HFFc6 (cell line): ENCODE data around the gene TMEM150C. TPM values are rescaled to one million over a fixed set of nuclear protein-coding genes. Genes with fewer than 3 reads are reported as not detected.
"Not testable (repeated sequence)": the region's sequence is repeated elsewhere in the genome, so short reads cannot be mapped to it uniquely, and the experiment has no call there.

ENCODE experiments used
- DNase-seq: peaks from one replicate; pipeline ENCODE4 v3.0.0-alpha.2; 2018
- H3K27ac Mint-ChIP-seq: 2 replicates; pipeline ENCODE4 v1.8.0; 2020; ENCODE audit warnings: mild to moderate bottlenecking, mixed read lengths
- H3K27me3 Mint-ChIP-seq: 2 replicates; pipeline ENCODE4 v1.8.0; 2021; ENCODE audit warnings: mild to moderate bottlenecking, moderate library complexity, mixed read lengths; ENCODE audit not compliant: insufficient read depth
- H3K36me3 Mint-ChIP-seq: 2 replicates; pipeline ENCODE4 v1.8.0; 2021; ENCODE audit warnings: low read depth, mixed read lengths
- H3K4me1 Mint-ChIP-seq: 2 replicates; pipeline ENCODE4 v1.8.0; 2020; ENCODE audit warnings: low read depth, mixed read lengths
- H3K4me3 Mint-ChIP-seq: 2 replicates; pipeline ENCODE4 v1.8.0; 2020; ENCODE audit warnings: mild to moderate bottlenecking, moderate library complexity, mixed read lengths
- H3K9me3 Mint-ChIP-seq: 2 replicates; pipeline ENCODE4 v1.8.0; 2020; ENCODE audit warnings: mild to moderate bottlenecking, mixed read lengths
- total RNA-seq, 6 experiments: library from RNA; stranded (reverse); fragmentation: NEBNext Ultra II Directional; extraction: Animal tissue kit (Norgen Biotek cat#: 25700); gene quantifications; 2 replicates in 1 of 6; 3 replicates in 5 of 6; pipeline ENCODE4 v1.2.3, GENCODE V29; 2021
- TF ChIP-seq, protein P1 (sequence below): fragments of 200-600 bp; sonication (generic); IDR thresholded peaks from 2 replicates; pipeline ENCODE4 v1.5.0; 2021; ENCODE audit warnings: antibody characterized with exemption, mild to moderate bottlenecking

The TMEM150C gene
- total RNA-seq, 6 experiments from 2014 or later: not detected

DNA sequence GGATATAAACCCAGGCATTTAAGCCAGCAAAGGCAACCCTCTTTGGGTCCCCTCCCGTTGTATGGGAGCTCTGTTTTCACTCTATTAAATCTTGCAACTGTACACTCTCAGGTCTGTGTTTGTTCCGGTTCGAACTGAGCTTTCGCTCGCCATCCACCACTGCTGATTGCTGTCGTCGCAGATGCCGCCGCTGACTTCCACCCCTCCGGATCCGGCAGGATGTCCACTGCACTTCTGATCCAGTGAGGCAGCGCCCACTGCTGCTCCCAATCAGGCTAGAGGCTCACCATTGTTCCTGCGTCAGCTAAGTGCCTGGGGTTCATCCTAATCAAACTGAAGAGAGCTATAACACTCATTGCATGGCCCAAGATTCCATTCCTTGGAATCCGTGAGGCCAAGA lies 82.2 kb downstream of the TMEM150C start:
- no peak overlapping the region for H3K4me3 Mint-ChIP-seq
- TF ChIP-seq, protein P1, sequence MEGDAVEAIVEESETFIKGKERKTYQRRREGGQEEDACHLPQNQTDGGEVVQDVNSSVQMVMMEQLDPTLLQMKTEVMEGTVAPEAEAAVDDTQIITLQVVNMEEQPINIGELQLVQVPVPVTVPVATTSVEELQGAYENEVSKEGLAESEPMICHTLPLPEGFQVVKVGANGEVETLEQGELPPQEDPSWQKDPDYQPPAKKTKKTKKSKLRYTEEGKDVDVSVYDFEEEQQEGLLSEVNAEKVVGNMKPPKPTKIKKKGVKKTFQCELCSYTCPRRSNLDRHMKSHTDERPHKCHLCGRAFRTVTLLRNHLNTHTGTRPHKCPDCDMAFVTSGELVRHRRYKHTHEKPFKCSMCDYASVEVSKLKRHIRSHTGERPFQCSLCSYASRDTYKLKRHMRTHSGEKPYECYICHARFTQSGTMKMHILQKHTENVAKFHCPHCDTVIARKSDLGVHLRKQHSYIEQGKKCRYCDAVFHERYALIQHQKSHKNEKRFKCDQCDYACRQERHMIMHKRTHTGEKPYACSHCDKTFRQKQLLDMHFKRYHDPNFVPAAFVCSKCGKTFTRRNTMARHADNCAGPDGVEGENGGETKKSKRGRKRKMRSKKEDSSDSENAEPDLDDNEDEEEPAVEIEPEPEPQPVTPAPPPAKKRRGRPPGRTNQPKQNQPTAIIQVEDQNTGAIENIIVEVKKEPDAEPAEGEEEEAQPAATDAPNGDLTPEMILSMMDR: no peak
- no peaks in the 10 kb centered on the region for H3K9me3 Mint-ChIP-seq
- H3K36me3 Mint-ChIP-seq: no peaks in the 10 kb centered on the region
- DNase-seq: no peak
- no peaks in the 10 kb centered on the region for H3K4me1 Mint-ChIP-seq
- no peak overlapping the region for H3K27ac Mint-ChIP-seq
- peaks cover 16% of the 10 kb centered on the region for H3K27me3 Mint-ChIP-seq

DNA sequence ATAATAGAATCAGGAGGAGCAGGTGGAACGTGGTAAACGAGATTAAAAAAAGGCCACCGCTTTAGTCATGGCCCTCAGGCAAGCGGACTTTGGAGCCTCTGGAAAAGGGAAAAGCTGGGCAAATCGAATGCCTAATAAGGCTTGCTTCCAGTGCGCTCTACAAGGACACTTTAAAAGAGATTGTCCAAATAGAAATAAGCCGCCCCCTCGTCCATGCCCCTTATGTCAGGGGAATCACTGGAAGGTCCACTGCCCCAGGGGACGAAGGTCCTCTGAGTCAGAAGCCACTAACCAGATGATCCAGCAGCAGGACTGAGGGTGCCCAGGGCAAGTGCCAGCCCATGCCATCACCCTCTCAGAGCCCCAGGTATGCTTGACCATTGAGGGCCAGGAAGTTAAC lies 84.3 kb downstream of the TMEM150C start:
- H3K9me3 Mint-ChIP-seq, DNase-seq, H3K27ac Mint-ChIP-seq, H3K36me3 Mint-ChIP-seq, H3K4me3 Mint-ChIP-seq, H3K4me1 Mint-ChIP-seq: not testable (repeated sequence)
- H3K27me3 Mint-ChIP-seq: peaks cover 16% of the 10 kb centered on the region

- DNase-seq, H3K9me3 Mint-ChIP-seq, H3K4me1 Mint-ChIP-seq, H3K27ac Mint-ChIP-seq, H3K36me3 Mint-ChIP-seq, H3K4me3 Mint-ChIP-seq: not testable (repeated sequence)
- peaks cover 12% of the 10 kb centered on the region; the same call in 1 of the 2 replicates for H3K27me3 Mint-ChIP-seq
These were observed 85.9 kb downstream of the TMEM150C start for GRCh38 chr4:82475931-82476330.

DNA sequence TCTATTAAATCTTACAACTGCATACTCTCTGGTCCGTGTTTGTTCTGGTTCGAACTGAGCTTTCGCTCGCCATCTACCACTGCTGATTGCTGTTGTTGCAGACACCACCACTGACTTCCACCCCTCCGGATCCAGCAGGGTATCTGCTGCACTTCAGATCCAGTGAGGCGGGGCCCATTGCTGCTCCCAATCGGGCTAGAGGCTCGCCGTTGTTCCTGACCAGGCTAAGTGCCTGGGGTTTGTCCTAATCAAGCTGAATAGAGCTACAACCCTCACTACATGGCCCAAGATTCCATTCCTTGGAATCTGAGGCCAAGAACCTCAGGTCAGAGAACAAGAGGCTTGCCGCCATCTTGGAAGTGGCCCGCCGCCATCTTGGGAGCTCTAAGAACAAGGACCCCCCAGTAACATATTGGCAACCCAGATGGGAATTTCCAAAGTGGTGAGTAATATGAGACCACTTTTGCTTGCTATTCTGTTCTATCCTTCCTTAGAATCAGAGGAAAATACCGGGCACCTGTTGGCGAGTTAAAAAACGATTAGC lies 88.1 kb downstream of the TMEM150C start:
- TF ChIP-seq, protein P1: no peak
- Mint-ChIP-seq H3K27ac (no peak overlapping the region), H3K27me3 (peaks cover 8% of the 10 kb centered on the region; the same call in 1 of the 2 replicates), H3K4me1 (peaks cover 14% of the 10 kb centered on the region), H3K4me3 (no peak overlapping the region), H3K36me3 (no peaks in the 10 kb centered on the region; the same call in 1 of the 2 replicates), H3K9me3 (no peaks in the 10 kb centered on the region)
- DNase-seq: no peak

DNA sequence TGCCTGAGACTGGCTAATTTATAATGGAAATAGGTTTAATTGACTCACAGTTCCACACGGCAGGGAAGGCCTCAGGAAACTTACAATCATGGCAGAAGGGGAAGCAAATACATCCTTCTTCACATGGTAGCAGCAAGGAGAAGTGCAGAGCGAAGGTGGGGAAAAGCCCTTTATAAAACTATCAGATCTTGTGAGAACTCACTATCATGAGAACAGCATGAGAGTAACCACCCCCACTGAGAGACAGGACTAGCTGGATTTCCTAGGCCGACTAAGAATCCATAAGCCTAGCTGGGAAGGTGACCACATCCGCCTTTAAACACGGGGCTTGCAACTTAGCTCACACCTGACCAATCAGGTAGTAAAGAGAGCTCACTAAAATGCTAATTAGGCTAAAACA lies 88.7 kb downstream of the TMEM150C start:
- not testable (repeated sequence) for H3K9me3 Mint-ChIP-seq, H3K27ac Mint-ChIP-seq, DNase-seq, H3K27me3 Mint-ChIP-seq, H3K36me3 Mint-ChIP-seq, H3K4me3 Mint-ChIP-seq
- peaks cover 14% of the 10 kb centered on the region for H3K4me1 Mint-ChIP-seq

GRCh38 chr4:82469791-82470345 lies 91.9 kb downstream of the TMEM150C start:
- peak; percentile 71 for DNase-seq
- TF ChIP-seq, protein P1: no peak; the same call in 1 of the 2 replicates
- no peaks in the 10 kb centered on the region for H3K27me3 Mint-ChIP-seq
- H3K36me3 Mint-ChIP-seq: peaks cover 11% of the 10 kb centered on the region
- H3K27ac Mint-ChIP-seq: peak overlapping the region; percentile 58; the same call in 1 of the 2 replicates
- no peaks in the 10 kb centered on the region for H3K9me3 Mint-ChIP-seq
- peaks cover 14% of the 10 kb centered on the region for H3K4me1 Mint-ChIP-seq
- H3K4me3 Mint-ChIP-seq: no peak overlapping the region

DNA sequence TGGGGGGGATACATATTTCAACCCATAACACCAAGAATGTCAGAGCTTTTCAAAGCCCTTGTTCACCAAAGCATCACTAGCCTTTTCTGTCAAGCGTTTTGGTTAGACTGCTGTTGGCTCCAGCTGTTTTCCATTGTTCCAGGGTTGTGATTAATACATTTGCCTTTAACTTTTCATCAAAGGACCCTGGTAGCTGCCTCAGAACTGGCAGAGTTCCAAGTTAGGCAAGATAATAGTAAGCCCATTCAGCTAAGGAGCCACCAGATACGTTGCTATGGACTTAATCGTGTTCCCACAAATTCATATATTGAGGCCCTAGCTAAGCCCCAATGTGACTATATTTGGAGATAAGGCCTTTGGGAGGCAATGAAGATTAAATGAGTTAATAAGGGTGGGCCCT lies 94.3 kb downstream of the TMEM150C start:
- H3K9me3 Mint-ChIP-seq: no peaks in the 10 kb centered on the region
- H3K27ac Mint-ChIP-seq: no peak overlapping the region
- H3K27me3 Mint-ChIP-seq: peaks cover 2% of the 10 kb centered on the region; the same call in 1 of the 2 replicates
- DNase-seq: no peak
- TF ChIP-seq, protein P1: no peak
- peaks cover 20% of the 10 kb centered on the region for H3K4me1 Mint-ChIP-seq
- peaks cover 11% of the 10 kb centered on the region for H3K36me3 Mint-ChIP-seq
- H3K4me3 Mint-ChIP-seq: no peak overlapping the region
